ENCODE data around the gene PPFIA1. TPM values are rescaled to one million over a fixed set of nuclear protein-coding genes. Genes with fewer than 3 reads are reported as not detected.

The PPFIA1 gene
- total RNA-seq, 2 experiments from 2014 or later, result 34.6 to 53.9 TPM

- no peaks in the 10 kb centered on the region for H3K4me1 ChIP-seq (ENCODE audit: insufficient read depth, low read length, poor library complexity, severe bottlenecking)
- no peak overlapping the region for H3K4me3 ChIP-seq (ENCODE audit: low read depth, low read length, poor library complexity, severe bottlenecking)
- H3K9me2 ChIP-seq (ENCODE audit: insufficient read depth, low read length), result no peaks in the 10 kb centered on the region
- H3K4me2 ChIP-seq (ENCODE audit: low read length), result no peak overlapping the region
- peaks cover 92% of the 10 kb centered on the region for H3K36me3 ChIP-seq (ENCODE audit: insufficient read depth, low read length)
- H3K79me2 ChIP-seq (ENCODE audit: insufficient read depth, low read depth, low read length), result no peaks in the 10 kb centered on the region
- DNase-seq (ENCODE audit: low spot score), result no peak
- POLR2A ChIA-PET, result interaction anchor here (0.7 kb wide), 1 partner anchor 160 kb away, joined by 6 read pairs; no protein-coding TSS in a partner anchor
- H3K9me3 ChIP-seq (ENCODE audit: low read length), result no peaks in the 10 kb centered on the region
- H2AFZ ChIP-seq (ENCODE audit: low read length), result no peak overlapping the region
- H3K27ac ChIP-seq (ENCODE audit: low read depth, low read length, poor library complexity, severe bottlenecking), result no peak overlapping the region
- intact Hi-C loops (cut with micrococcal nuclease; ENCODE audit: unreplicated experiment), result no loop called here
- TF ChIP-seq EZH2phosphoT487 (IDR thresholded peaks at IDR 0.05; ENCODE audit: borderline replicate concordance, low read depth, low read length) (no peak), CTCF (conservative IDR thresholded peaks at IDR 0.05; ENCODE audit: low read length) (no peak)
- H4K20me1 ChIP-seq (ENCODE audit: insufficient read depth, low read length), result no peaks in the 10 kb centered on the region
- CTCF ChIA-PET (ENCODE audit: unreplicated experiment), result no interaction called here
- no TSS peak for BruUV-seq (replicated peaks)
Observed at GRCh38 chr11:70288721-70289120, 18.2 kb downstream of the PPFIA1 start.

- no peaks in the 10 kb centered on the region for H3K79me2 ChIP-seq (ENCODE audit: insufficient read depth, low read depth, low read length)
- intact Hi-C loops (cut with micrococcal nuclease; ENCODE audit: unreplicated experiment), result no loop called here
- no peaks in the 10 kb centered on the region for H3K4me1 ChIP-seq (ENCODE audit: insufficient read depth, low read length, poor library complexity, severe bottlenecking)
- H2AFZ ChIP-seq (ENCODE audit: low read length), result no peak overlapping the region
- ChIA-PET POLR2A (no interaction called here), CTCF (ENCODE audit: unreplicated experiment) (no interaction called here)
- no TSS peak for BruUV-seq (replicated peaks)
- no peak for TF ChIP-seq CTCF (conservative IDR thresholded peaks at IDR 0.05; ENCODE audit: low read length)
- TF ChIP-seq EZH2phosphoT487 (IDR thresholded peaks at IDR 0.05; ENCODE audit: borderline replicate concordance, low read depth, low read length), result no peak
- H3K4me3 ChIP-seq (ENCODE audit: low read depth, low read length, poor library complexity, severe bottlenecking), result no peak overlapping the region
- no peak overlapping the region for H3K4me2 ChIP-seq (ENCODE audit: low read length)
- no peaks in the 10 kb centered on the region for H3K9me3 ChIP-seq (ENCODE audit: low read length)
- peaks cover 89% of the 10 kb centered on the region for H3K36me3 ChIP-seq (ENCODE audit: insufficient read depth, low read length)
- no peak overlapping the region for H3K27ac ChIP-seq (ENCODE audit: low read depth, low read length, poor library complexity, severe bottlenecking)
- DNase-seq (ENCODE audit: low spot score), result no peak
- H3K9me2 ChIP-seq (ENCODE audit: insufficient read depth, low read length), result no peaks in the 10 kb centered on the region
- no peaks in the 10 kb centered on the region for H4K20me1 ChIP-seq (ENCODE audit: insufficient read depth, low read length)
Observed at GRCh38 chr11:70289582-70289981, 19.1 kb downstream of the PPFIA1 start.

GRCh38 chr11:70290361-70291065 is 20.0 kb downstream of the PPFIA1 start:
- Histone ChIP-seq H3K9me2 (ENCODE audit: insufficient read depth, low read length) (no peaks in the 10 kb centered on the region), H3K4me2 (ENCODE audit: low read length) (no peak overlapping the region), H3K79me2 (ENCODE audit: insufficient read depth, low read depth, low read length) (no peaks in the 10 kb centered on the region), H3K27ac (ENCODE audit: low read depth, low read length, poor library complexity, severe bottlenecking) (no peak overlapping the region), H3K4me3 (ENCODE audit: low read depth, low read length, poor library complexity, severe bottlenecking) (no peak overlapping the region), H3K36me3 (ENCODE audit: insufficient read depth, low read length) (peaks cover 83% of the 10 kb centered on the region), H3K9me3 (ENCODE audit: low read length) (no peaks in the 10 kb centered on the region), H4K20me1 (ENCODE audit: insufficient read depth, low read length) (no peaks in the 10 kb centered on the region), H2AFZ (ENCODE audit: low read length) (no peak overlapping the region), H3K4me1 (ENCODE audit: insufficient read depth, low read length, poor library complexity, severe bottlenecking) (no peaks in the 10 kb centered on the region)
- BruUV-seq (replicated peaks), result no TSS peak
- POLR2A ChIA-PET, result no interaction called here
- CTCF ChIA-PET (ENCODE audit: unreplicated experiment), result interaction anchor here (0.6 kb wide), 1 partner anchor 11 kb away, joined by 3 read pairs; no protein-coding TSS in a partner anchor
- TF ChIP-seq CTCF (conservative IDR thresholded peaks at IDR 0.05; ENCODE audit: low read length) (no peak), EZH2phosphoT487 (IDR thresholded peaks at IDR 0.05; ENCODE audit: borderline replicate concordance, low read depth, low read length) (no peak)
- intact Hi-C loops (cut with micrococcal nuclease; ENCODE audit: unreplicated experiment), result no loop called here
- no peak for DNase-seq (ENCODE audit: low spot score)
